Stimulated activated naive CD8-positive, alpha-beta T cell treated with anti-CD3 and anti-CD28 coated beads, Interleukin-15, Interleukin-2, amounts not matched to agents 100 ng/mL and 50 ng/mL, for 24 hours (primary cell): ENCODE measurements around the gene FRMD4A.
"Not testable (repeated sequence)": the region's sequence is repeated elsewhere in the genome, so short reads cannot be mapped to it uniquely, and the experiment has no call there.

Source experiments
- H3K27ac Mint-ChIP-seq: one replicate; pipeline ENCODE4 v1.8.0; 2021; ENCODE audit warnings: mild to moderate bottlenecking, mixed read lengths
- H3K27me3 Mint-ChIP-seq: one replicate; pipeline ENCODE4 v1.8.0; 2021; ENCODE audit warnings: mixed read lengths
- H3K36me3 Mint-ChIP-seq: one replicate; pipeline ENCODE4 v1.8.0; 2021; ENCODE audit warnings: low read depth, mixed read lengths
- H3K4me1 Mint-ChIP-seq: one replicate; pipeline ENCODE4 v1.8.0; 2021; ENCODE audit warnings: low read depth, mixed read lengths
- H3K4me3 Mint-ChIP-seq: one replicate; pipeline ENCODE4 v1.8.0; 2021; ENCODE audit warnings: mild to moderate bottlenecking, mixed read lengths
- H3K9me3 Mint-ChIP-seq: one replicate; pipeline ENCODE4 v1.8.0; 2021; ENCODE audit warnings: mixed read lengths

FRMD4A gene

DNA sequence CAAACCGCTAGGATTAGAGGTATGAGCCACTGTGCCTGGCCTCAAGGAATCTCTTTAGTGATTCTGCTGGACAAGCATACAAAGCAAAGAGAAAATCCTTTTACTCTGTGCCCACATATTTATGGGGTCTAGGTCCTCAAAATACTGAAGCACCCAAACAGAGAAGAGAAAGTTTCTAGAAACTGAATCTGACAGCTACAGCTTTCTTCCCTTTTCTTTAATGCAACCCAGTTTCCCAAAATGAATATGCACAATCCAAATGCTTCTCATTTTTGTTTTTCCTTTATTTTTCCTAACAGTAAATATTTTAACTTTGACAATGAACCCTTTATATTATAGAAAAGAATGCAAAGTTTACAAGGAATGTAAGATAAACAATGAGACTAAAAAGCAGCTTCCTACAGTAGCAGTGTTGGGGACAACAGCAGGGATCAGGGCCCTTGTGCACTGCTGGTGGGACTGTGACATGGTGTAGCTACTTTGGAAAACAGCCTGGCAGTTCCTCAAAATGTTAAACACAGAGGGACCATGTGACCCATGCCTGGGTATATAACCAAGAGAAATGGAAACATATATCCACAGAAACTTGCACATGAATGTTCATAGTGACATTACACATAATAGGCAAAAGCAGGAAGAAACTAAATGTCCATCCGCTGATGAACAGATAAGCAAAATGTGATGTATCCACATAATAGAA lies 418.8 kb downstream of the FRMD4A start:
- no peaks in the 10 kb centered on the region for H3K9me3 Mint-ChIP-seq
- H3K36me3 Mint-ChIP-seq, result no peaks in the 10 kb centered on the region
- H3K4me1 Mint-ChIP-seq, result no peaks in the 10 kb centered on the region
- H3K4me3 Mint-ChIP-seq, result no peak overlapping the region
- H3K27ac Mint-ChIP-seq, result no peak overlapping the region
- peaks cover 2% of the 10 kb centered on the region for H3K27me3 Mint-ChIP-seq

DNA sequence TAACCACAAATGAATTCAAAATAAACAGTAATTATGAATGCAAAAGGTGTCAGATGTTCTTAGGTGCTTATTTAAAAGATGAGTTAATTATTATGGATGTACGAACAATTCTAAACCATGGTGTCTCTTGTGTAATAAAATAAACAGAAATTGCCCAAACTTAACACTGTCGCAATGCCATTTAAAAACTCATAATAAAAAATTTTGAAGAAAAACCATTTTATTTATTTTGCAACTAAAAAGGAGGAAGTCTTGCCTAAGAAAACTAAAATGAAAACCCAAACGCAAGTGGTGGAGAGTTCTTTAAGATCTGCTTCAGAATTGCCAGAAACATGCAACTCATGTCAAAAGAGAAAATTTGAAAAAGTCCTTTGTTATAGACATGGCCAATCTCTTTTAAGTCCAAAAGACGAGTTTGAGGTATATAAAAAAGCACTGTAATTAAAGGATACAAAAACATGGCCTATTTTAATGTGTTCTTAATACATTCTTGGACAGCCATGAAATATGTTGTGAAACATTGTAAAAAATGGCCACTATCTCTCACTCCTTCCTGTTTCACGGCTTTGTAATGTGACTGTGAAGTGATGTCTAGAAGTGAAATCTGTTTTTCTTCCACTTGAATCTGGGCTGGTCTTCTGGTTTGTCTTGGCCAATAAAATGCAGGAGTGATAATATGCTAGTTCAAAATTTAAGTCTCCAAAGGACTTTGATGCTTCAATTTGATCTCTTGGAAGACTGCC lies 421.0 kb downstream of the FRMD4A start:
- peaks cover 2% of the 10 kb centered on the region for H3K27me3 Mint-ChIP-seq
- H3K4me1 Mint-ChIP-seq, result no peaks in the 10 kb centered on the region
- no peak overlapping the region for H3K4me3 Mint-ChIP-seq
- H3K27ac Mint-ChIP-seq, result no peak overlapping the region
- no peaks in the 10 kb centered on the region for H3K36me3 Mint-ChIP-seq
- no peaks in the 10 kb centered on the region for H3K9me3 Mint-ChIP-seq

DNA sequence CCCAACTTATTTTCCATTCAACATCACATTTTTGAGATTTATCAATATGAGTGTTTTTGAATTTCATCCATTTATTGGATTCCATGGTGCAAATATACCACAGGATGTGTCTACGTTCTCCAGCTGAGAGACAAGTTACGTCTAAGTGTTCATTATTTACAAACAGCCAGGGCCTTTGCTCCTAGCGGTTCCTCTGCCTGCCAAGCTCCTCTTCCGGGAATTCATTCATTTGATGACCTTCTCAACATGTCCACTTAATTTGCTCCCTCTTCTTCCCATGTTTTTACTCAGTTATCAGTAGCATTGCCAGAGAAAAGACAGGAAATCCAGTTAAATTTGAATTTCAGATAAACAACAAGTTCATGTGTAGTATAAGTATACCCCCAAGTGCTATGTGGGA lies 422.2 kb downstream of the FRMD4A start:
- no peaks in the 10 kb centered on the region for H3K36me3 Mint-ChIP-seq
- no peaks in the 10 kb centered on the region for H3K9me3 Mint-ChIP-seq
- peaks cover 10% of the 10 kb centered on the region for H3K27me3 Mint-ChIP-seq
- H3K27ac Mint-ChIP-seq, result no peak overlapping the region
- no peak overlapping the region for H3K4me3 Mint-ChIP-seq
- no peaks in the 10 kb centered on the region for H3K4me1 Mint-ChIP-seq

DNA sequence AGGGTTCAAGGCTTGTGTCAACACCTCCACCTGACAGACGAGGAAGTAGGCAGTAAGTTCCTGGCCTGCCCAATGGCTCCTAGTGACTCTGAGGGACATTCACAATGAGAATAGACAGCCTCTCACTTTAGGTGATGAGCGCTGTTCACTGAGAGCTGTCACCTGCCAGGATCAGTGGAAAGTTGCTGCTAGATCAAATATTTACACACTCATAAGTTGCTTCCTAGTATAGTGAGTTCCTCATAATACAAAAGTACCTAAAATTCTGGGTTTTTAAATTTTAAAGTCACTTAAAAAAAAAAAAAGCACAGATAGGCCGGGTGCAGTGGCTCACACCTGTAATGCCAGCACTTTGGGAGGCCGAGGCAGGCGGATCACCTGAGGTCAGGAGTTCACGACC lies 423.2 kb downstream of the FRMD4A start:
- Mint-ChIP-seq H3K36me3 (no peaks in the 10 kb centered on the region), H3K4me1 (no peaks in the 10 kb centered on the region), H3K27ac (no peak overlapping the region), H3K27me3 (peaks cover 10% of the 10 kb centered on the region), H3K4me3 (no peak overlapping the region), H3K9me3 (no peaks in the 10 kb centered on the region)

DNA sequence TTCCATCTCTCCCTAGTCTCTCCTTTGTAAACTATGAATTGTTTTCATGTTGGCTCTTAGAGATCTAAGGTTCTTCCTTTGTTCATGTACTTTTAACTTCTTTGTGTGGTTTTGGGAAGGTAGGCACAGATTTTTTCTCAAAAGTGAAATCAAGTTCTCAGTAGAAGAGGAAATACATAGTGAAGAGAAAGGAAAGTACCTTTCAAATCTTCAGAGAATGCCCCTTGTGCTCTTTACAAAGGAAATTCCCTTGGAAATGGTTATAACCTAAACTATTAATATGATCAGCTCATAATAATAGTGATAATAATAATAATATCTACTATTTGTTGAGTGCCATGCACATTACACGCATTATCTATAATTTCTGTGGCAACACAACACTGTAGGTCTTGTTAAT lies 425.4 kb downstream of the FRMD4A start:
- Mint-ChIP-seq H3K4me3 (no peak overlapping the region), H3K27me3 (peaks cover 8% of the 10 kb centered on the region), H3K4me1 (no peaks in the 10 kb centered on the region), H3K27ac (no peak overlapping the region), H3K36me3 (no peaks in the 10 kb centered on the region), H3K9me3 (no peaks in the 10 kb centered on the region)

DNA sequence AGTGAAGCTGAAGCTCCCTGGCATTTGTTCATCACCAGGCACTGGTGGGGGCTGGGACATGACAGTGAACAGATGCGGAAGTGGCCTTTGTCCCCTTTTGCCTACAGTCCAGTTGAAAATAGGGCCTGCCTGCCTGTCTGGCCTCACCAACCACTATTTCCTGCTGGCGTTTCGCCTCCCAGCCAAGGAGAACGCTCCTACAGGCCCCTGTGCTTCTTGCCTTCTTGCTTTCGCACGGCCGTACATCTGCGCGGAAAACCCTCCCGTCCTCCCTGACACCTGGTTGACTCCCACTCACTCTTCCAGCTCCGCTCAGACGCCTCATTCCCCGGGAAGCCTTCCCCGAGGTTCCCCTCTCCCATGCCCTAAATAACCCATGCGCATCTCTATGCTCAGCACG lies 426.7 kb downstream of the FRMD4A start:
- no peaks in the 10 kb centered on the region for H3K36me3 Mint-ChIP-seq
- H3K9me3 Mint-ChIP-seq, result no peaks in the 10 kb centered on the region
- H3K4me3 Mint-ChIP-seq, result no peak overlapping the region
- no peak overlapping the region for H3K27ac Mint-ChIP-seq
- peaks cover 8% of the 10 kb centered on the region for H3K27me3 Mint-ChIP-seq
- no peaks in the 10 kb centered on the region for H3K4me1 Mint-ChIP-seq

DNA sequence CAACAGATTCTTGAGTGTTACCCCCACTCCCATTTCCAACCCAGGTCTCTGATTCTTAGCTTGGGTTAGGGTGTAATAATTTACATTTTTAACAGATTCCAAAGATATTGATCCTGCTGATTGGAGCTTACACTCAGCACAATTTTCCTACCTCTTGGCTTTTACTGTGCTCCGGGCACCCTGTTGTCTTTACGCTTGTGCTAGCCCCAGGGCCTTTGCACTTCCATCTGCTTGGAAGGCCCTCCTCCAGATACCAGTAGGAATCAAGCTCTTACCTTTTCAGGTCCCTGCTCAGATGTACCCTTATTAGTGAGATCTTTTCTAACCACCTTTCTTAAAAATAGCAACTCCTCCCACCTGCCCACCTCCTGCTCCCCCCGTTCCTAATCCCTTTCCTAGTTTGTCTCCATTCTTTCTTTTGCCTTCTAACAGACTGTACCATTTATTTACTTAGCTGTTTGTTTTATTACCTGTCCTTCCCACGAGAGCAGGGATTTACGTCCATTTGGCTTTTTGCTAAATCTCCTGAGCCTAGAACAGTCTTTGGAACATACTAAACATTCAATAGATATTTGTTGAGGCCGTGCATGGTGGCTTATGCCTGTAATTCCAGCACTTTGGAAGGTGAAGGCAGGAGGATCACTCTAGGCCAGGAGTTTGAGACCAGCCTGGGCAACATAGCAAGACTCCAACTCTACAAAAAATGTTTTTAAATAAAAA lies 427.7 kb downstream of the FRMD4A start:
- Mint-ChIP-seq H3K27ac (no peak overlapping the region), H3K4me3 (no peak overlapping the region)

DNA sequence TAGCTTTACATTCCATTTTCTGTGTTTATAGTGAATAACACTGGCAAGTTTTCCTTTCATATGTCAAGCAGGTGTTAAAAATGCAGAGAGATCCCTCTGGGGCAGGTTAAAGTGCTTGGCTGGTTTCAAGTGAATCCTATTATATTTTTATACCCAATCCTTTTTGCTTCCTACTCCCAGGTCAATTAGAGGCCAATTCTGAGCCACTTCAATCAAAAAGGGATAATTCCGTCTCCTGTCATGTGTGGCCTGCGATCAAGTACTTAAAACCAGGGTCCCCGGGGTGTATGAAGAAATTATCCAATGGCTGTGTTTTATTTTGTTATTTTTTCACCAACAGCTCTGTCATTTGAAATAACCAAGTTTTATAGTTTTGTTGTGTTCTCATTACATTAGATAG lies 430.8 kb downstream of the FRMD4A start:
- Mint-ChIP-seq H3K36me3 (no peaks in the 10 kb centered on the region), H3K4me3 (no peak overlapping the region), H3K27ac (no peak overlapping the region), H3K27me3 (peaks cover 13% of the 10 kb centered on the region), H3K4me1 (no peaks in the 10 kb centered on the region), H3K9me3 (no peaks in the 10 kb centered on the region)

More for the DNA sequence above, 427.7 kb downstream of the FRMD4A start:
- Mint-ChIP-seq H3K4me1 (no peaks in the 10 kb centered on the region), H3K36me3 (no peaks in the 10 kb centered on the region), H3K9me3 (no peaks in the 10 kb centered on the region), H3K27me3 (peaks cover 10% of the 10 kb centered on the region)

DNA sequence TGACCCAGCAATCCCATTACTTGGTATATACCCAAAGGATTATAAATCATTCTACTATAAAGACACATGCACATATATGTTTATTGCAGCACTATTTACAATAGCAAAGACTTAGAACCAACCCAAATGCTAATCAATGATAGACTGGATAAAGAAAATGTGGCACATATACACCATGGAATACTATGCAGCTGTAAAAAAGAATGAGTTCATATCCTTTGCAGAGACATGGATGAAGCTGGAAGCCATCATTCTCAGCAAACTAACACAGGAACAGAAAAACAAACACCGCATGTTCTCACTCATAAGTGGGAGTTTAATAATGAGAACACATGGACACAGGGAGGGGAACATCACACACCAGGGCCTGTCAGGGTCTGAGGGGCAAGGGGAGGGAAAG lies 434.6 kb downstream of the FRMD4A start:
- H3K36me3 Mint-ChIP-seq, H3K9me3 Mint-ChIP-seq, H3K4me3 Mint-ChIP-seq, H3K4me1 Mint-ChIP-seq, H3K27ac Mint-ChIP-seq: not testable (repeated sequence)
- peaks cover 37% of the 10 kb centered on the region for H3K27me3 Mint-ChIP-seq

DNA sequence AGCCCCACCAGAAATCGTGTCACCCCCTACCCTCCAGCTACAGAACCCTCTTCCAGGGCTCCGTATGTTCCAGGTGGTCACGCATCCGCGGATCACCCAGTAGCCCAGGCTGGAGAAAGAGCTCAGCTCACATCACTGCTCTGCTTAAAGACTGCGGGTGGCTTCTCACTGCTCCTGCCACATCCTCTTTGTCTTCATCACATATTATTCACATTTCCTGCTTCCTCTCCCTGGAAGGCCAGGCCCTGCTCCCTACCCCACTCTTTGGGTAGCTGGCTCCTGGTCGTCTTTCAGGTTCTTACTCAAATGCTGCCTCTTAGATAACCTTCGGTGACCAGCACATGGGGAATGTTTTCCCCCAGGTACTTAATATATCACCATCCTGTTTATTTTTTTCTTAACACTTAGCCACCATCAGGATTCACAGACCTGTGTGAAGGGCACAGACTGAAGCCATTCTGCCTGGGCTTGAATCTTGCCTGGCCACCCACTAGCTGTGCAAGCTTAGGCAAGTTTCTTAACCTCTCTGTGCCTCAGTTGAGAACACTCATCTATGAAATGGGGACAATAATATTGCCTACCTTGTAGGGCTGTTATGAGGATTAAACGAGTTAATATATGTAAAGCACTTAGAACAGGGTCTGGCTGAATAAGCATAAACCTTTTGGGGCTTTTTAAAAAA lies 436.2 kb downstream of the FRMD4A start:
- Mint-ChIP-seq H3K4me3 (no peak overlapping the region), H3K4me1 (peaks cover 13% of the 10 kb centered on the region), H3K36me3 (no peaks in the 10 kb centered on the region), H3K27me3 (peaks cover 53% of the 10 kb centered on the region), H3K27ac (no peak overlapping the region), H3K9me3 (no peaks in the 10 kb centered on the region)

DNA sequence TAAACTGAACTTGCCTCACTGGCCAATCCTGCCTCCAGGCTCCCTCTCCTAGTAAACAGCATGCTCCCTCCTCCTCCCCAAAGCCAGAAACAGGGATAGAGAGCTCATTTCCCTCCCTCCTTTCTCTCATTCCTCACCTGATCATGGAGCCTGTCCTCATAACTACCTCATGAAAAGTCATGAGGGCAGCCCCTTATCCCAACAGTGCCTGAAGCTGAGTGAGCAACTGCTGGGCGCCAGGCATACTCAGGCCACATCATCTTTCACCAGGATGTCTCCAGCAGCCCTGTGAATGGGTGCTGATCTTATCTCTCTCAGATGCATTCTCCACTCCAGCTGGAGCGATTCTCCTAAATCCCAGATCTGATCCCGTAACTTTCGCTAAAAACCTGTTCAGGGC lies 436.8 kb downstream of the FRMD4A start:
- Mint-ChIP-seq H3K27ac (no peak overlapping the region), H3K4me1 (peaks cover 13% of the 10 kb centered on the region), H3K27me3 (peaks cover 60% of the 10 kb centered on the region), H3K9me3 (no peaks in the 10 kb centered on the region), H3K36me3 (no peaks in the 10 kb centered on the region), H3K4me3 (no peak overlapping the region)

DNA sequence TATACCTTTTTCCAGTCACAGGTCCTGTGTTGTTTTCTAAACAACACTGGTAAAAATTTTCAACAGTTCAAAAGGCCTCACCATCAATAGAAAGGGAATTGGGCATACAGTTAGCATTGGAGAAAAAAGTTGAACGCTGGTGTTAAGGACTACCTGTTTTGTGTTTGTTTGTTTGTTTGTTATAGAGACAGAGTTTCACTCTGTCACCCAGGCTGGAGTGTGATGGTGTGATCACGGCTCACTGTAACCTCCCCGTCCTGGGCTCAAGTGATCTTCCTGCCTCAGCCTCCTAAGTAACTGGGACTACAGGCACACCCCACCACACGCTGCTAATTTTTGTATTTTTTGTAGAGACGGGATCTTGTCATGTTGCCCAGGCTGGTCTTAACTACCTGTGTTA lies 437.9 kb downstream of the FRMD4A start:
- peaks cover 13% of the 10 kb centered on the region for H3K4me1 Mint-ChIP-seq
- H3K4me3 Mint-ChIP-seq, result no peak overlapping the region
- H3K27me3 Mint-ChIP-seq, result peaks cover 68% of the 10 kb centered on the region
- no peaks in the 10 kb centered on the region for H3K36me3 Mint-ChIP-seq
- H3K9me3 Mint-ChIP-seq, result no peaks in the 10 kb centered on the region
- H3K27ac Mint-ChIP-seq, result no peak overlapping the region

DNA sequence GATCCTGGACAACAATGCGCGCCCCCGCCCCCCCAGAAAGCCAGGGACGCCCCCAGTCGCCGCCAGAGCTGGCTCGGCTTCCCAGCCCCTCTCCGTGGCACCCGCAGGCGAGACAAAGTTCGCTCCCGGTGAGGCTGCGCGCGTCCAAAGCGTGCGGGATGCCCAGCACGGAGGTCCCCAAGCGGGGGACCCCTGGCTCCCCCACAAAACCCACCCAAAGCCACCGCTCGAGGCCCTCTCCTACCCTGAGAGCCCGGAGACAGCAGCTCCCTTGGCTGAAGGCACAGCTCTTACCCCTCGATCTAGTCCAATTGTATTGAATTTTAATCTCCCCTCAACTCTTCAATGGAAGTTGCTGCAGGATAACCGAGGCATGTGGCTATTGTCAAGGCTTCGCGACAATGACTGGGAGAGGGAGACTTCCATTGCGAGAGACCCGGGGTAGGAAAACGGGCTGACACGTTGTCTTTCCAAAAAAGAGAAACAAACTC lies 438.7 kb downstream of the FRMD4A start:
- no peak overlapping the region for H3K27ac Mint-ChIP-seq
- H3K9me3 Mint-ChIP-seq, result no peaks in the 10 kb centered on the region
- peaks cover 15% of the 10 kb centered on the region for H3K4me1 Mint-ChIP-seq
- no peaks in the 10 kb centered on the region for H3K36me3 Mint-ChIP-seq
- H3K4me3 Mint-ChIP-seq, result peak overlapping the region; percentile 58
- H3K27me3 Mint-ChIP-seq, result peaks cover 71% of the 10 kb centered on the region

DNA sequence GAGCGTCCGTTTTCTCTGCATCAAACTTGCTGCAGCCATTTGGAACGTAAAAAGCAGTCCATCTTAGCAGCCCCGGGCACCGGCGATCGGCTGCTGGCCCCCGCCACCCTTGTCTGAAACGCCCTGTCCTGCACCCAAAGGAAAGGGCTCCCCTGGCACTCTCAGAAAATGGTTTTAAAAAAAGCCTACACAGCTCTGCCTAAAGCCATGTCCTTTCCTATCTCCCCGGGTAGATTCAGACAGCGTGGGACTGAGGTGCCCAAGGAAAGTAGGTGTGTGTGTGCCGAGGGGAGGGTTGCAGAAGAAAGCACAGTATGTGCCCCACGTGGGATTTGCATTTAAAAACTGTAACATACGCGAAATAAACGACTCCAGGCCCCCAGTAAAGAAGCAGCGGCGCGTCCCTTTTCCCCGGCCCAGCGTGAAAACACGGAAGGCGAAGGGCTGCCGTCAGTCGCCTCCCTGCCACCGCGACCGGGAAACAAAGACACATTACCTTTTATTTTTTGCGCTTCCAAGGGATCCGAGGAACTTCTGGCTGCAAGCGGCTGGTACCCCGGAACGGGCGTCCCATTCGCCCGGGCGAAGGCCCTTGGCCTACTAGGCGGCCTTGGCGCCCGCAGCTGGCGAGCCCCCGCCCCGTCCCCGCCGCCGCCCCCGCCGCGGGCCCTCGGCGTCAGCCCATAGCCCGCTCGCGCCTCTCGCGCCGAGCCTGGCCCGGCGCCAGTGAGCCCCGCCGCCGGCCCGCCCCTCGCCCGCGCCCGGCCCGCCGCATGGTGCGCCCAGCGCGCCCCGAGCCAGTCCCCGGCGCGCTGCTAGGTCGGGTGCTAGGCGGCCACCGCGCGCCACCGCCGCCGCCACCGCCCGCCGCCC lies 439.4 kb downstream of the FRMD4A start:
- Mint-ChIP-seq H3K4me3 (peak overlapping the region; percentile 63), H3K27ac (no peak overlapping the region), H3K36me3 (no peaks in the 10 kb centered on the region), H3K9me3 (no peaks in the 10 kb centered on the region), H3K27me3 (peaks cover 71% of the 10 kb centered on the region), H3K4me1 (peaks cover 18% of the 10 kb centered on the region)
